ENCODE results near the gene LHFPL4.

Gene LHFPL4

DNA sequence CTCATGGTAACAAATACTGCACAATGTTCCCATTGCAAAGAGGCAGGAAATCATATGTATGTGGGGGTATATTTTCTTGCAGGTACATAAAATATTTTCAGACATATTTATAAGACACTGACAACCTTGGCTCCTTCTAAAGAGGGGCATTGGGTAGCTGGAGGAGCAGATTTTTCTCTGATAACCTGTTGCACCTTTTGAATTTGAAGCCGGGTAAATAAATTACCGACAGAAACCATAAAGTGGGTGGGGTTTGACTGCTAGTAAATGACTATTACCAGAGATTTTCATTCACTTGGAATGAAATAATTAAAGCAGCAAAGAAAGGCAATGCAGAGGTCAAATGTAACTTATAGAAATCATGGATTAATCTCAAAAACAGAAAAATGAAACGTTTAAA, 19.2 kb downstream of the LHFPL4 start:
- TF ChIP-seq POLR2AphosphoS5 (IDR thresholded peaks at IDR 0.05; ENCODE audit: low read depth, low read length) (no peak), REST (IDR thresholded peaks at IDR 0.05; ENCODE audit: insufficient read depth in 1 of 2, low read depth in 2 of 2, low read length in 2 of 2) (no peak), FOXP2 (optimal IDR thresholded peaks at IDR 0.05; ENCODE audit: borderline replicate concordance, extremely low read depth, extremely low read length, insufficient read depth) (no peak), TAF1 (IDR thresholded peaks at IDR 0.05; ENCODE audit: borderline replicate concordance, insufficient read depth, low read length) (no peak), SIN3A (IDR thresholded peaks at IDR 0.05; ENCODE audit: borderline replicate concordance, insufficient read depth, low read length) (no peak)

DNA sequence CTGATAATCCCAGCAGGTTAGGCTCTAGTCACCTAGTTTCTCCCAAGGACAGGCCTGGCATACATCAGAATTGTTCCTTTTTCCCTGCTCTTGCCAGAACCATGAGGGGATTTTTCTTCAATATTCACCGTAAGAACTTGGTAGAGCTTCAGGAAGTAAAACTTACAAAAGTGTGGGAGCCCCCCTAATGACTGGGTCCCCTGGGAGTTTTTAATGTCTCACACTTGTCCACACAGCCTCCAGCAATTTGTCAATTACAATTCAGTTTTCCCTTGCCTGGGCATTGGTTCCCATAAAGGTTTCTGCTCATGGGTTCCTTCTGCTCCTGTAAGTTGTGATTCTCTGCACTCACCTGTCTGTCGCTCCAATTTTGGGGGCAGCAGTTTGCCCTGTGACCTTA, 28.5 kb downstream of the LHFPL4 start:
- no peak for TF ChIP-seq REST (IDR thresholded peaks at IDR 0.05; ENCODE audit: insufficient read depth in 1 of 2, low read depth in 2 of 2, low read length in 2 of 2)
- no peak for TF ChIP-seq SIN3A (IDR thresholded peaks at IDR 0.05; ENCODE audit: borderline replicate concordance, insufficient read depth, low read length)
- TF ChIP-seq TAF1 (IDR thresholded peaks at IDR 0.05; ENCODE audit: borderline replicate concordance, insufficient read depth, low read length): no peak
- TF ChIP-seq FOXP2 (optimal IDR thresholded peaks at IDR 0.05; ENCODE audit: borderline replicate concordance, extremely low read depth, extremely low read length, insufficient read depth): no peak
- TF ChIP-seq POLR2AphosphoS5 (IDR thresholded peaks at IDR 0.05; ENCODE audit: low read depth, low read length): no peak

DNA sequence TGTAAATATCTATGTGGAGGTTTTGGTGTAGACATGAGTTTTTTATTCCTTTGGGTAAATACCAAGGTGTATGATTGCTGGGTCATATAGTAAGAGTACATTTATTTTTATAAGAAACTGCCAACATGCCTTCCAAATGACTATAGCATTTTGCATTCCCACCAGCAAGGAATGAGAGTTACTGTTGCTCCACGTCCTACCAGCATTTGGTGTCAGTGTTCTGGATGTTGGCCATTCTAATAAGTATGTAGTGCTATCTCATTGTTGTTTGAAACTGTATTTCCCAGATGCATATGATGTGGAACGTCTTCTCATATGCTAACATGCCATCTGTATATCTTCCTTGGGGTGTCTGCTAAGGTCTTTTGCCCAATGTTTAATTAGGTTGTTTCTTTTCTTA, 38.7 kb downstream of the LHFPL4 start:
- TF ChIP-seq REST (IDR thresholded peaks at IDR 0.05; ENCODE audit: insufficient read depth in 1 of 2, low read depth in 2 of 2, low read length in 2 of 2) (no peak), POLR2AphosphoS5 (IDR thresholded peaks at IDR 0.05; ENCODE audit: low read depth, low read length) (no peak), SIN3A (IDR thresholded peaks at IDR 0.05; ENCODE audit: borderline replicate concordance, insufficient read depth, low read length) (no peak), FOXP2 (optimal IDR thresholded peaks at IDR 0.05; ENCODE audit: borderline replicate concordance, extremely low read depth, extremely low read length, insufficient read depth) (no peak), TAF1 (IDR thresholded peaks at IDR 0.05; ENCODE audit: borderline replicate concordance, insufficient read depth, low read length) (no peak)

DNA sequence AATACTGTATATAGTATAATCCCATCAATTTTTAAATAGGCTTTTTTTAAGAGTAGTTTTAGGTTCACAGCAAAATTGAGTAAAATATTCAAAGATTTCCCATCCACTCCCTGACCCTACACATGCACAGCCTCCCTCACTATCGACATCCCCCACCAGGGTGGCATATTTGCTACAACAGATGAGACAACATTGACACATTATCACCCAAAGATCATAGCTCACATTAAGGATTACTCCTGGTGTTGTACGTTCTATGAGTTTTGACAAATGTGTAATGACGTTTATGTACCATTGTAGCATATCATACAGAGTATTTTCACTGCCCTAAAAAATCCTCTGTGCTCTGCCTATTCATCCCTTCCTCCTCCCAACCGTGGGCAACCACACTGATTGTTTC, 39.3 kb downstream of the LHFPL4 start:
- no peak for TF ChIP-seq FOXP2 (optimal IDR thresholded peaks at IDR 0.05; ENCODE audit: borderline replicate concordance, extremely low read depth, extremely low read length, insufficient read depth)

DNA sequence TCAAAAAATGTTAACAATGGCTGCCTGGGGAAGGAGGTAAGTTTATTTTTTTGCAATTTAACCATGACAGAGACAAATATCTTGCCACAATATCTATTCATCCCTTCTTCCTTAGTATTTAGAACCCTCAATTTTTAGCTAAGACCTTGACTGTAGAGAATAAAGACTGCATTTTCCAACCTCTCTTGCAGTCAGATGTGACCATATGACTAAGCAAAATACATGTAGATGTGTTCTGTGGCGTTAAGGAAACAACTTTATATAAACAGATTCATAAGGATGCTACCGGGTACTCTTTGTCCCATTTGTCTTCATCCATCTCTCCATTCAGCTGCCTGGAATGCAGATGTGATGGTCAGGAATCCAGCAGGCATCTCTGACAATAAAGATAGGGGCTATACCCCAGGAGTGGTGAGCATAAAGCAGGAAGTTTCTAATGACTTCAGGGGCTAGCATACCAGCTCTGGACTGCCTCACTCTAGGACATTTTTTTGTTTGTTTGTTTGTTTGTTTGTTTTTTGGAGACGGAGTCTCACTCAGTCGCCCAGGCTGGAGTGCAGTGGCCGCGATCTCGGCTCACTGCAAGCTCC, 41.1 kb downstream of the LHFPL4 start:
- no peak for TF ChIP-seq REST (IDR thresholded peaks at IDR 0.05; ENCODE audit: insufficient read depth in 1 of 2, low read depth in 2 of 2, low read length in 2 of 2)
